K562 (cell line): Measurements from ENCODE around the gene CACNG7. TPM values are rescaled to one million over a fixed set of nuclear protein-coding genes. Genes with fewer than 3 reads are reported as not detected.

ENCODE experiments used
- C11orf30 ChIP-seq: fragments of 450-650 bp; IDR thresholded peaks from 2 replicates; pipeline ENCODE4 v1.6.1; 2016; ENCODE audit warnings: low read depth, mild to moderate bottlenecking
- CAMTA2 ChIP-seq: fragments of 250-450 bp; sonication (Bioruptor Pico); conservative IDR thresholded peaks from 2 replicates; pipeline ENCODE4 v1.5.1; 2022
- CREB3 ChIP-seq: fragments of 450-650 bp; conservative IDR thresholded peaks from 2 replicates; pipeline ENCODE4 v1.6.1; 2016; ENCODE audit warnings: missing genetic modification characterization, low read depth, mild to moderate bottlenecking, missing compliant biosample characterization, moderate library complexity
- EHMT2 ChIP-seq: fragments of 450-650 bp; IDR thresholded peaks from 2 replicates; pipeline ENCODE4 v1.6.1; 2018; ENCODE audit warnings: antibody characterized with exemption
- EP300 ChIP-seq: IDR thresholded peaks from 2 replicates; pipeline ENCODE4 v1.6.1; 2012; ENCODE audit warnings: low read length, improper control_type of control experiment
- ERF ChIP-seq: fragments of 450-650 bp; formaldehyde crosslinking; IDR thresholded peaks from 2 replicates; pipeline ENCODE4 v1.4.0; 2020; ENCODE audit warnings: mild to moderate bottlenecking, mixed read lengths
- EZH2 ChIP-seq: IDR thresholded peaks from 2 replicates; pipeline ENCODE4 v1.6.1; 2012; ENCODE audit warnings: low read depth, mild to moderate bottlenecking, inconsistent platforms, low read length, borderline replicate concordance
- FOXJ2 ChIP-seq: fragments of 200-800 bp; sonication (Bioruptor generic); IDR thresholded peaks from 2 replicates; pipeline ENCODE4 v1.6.1; 2016; ENCODE audit warnings: missing genetic modification characterization, missing compliant biosample characterization
- HLTF ChIP-seq: fragments of 450-650 bp; IDR thresholded peaks from 2 replicates; pipeline ENCODE4 v1.6.1; 2016
- KAT2B ChIP-seq: IDR thresholded peaks from one replicate; pipeline ENCODE4 v1.6.1; 2012; ENCODE audit warnings: low read depth, mild to moderate bottlenecking, control low read depth, inconsistent platforms, low read length, moderate library complexity
- MIER1 ChIP-seq: fragments of 450-650 bp; IDR thresholded peaks from 2 replicates; pipeline ENCODE4 v1.6.1; 2016; ENCODE audit warnings: antibody characterized with exemption, mild to moderate bottlenecking, low read depth
- NFIC ChIP-seq: fragments of 450-650 bp; IDR thresholded peaks from 2 replicates; pipeline ENCODE4 v1.6.1; 2017; ENCODE audit warnings: mild to moderate bottlenecking, inconsistent platforms
- PBX2 ChIP-seq, 2 experiments: IDR thresholded peaks in 1 of 2; conservative IDR thresholded peaks in 1 of 2; 2 replicates each; pipeline ENCODE4 v1.6.1; 2016; ENCODE audit warnings: low read depth in 2 of 2, mild to moderate bottlenecking in 1 of 2, missing compliant biosample characterization in 1 of 2, missing genetic modification characterization in 1 of 2, moderate library complexity in 1 of 2
- PPARD ChIP-seq: fragments of 250-450 bp; sonication (Bioruptor Pico); IDR thresholded peaks from 2 replicates; pipeline ENCODE4 v1.8.0; 2022; ENCODE audit warnings: inconsistent platforms, mild to moderate bottlenecking, moderate library complexity
- RBM25 ChIP-seq: fragments of 200-400 bp; formaldehyde crosslinking; IDR thresholded peaks from 2 replicates; pipeline ENCODE4 v1.6.1; 2018; ENCODE audit warnings: low read length, low read depth, moderate library complexity; ENCODE audit not compliant: severe bottlenecking
- SRSF3 ChIP-seq: fragments of 200-400 bp; formaldehyde crosslinking; IDR thresholded peaks from 2 replicates; pipeline ENCODE4 v1.6.1; 2016; ENCODE audit warnings: mild to moderate bottlenecking, low read length, moderate library complexity; ENCODE audit not compliant: insufficient read depth
- STAT5A ChIP-seq: IDR thresholded peaks from 2 replicates; pipeline ENCODE4 v1.6.1; 2012; ENCODE audit warnings: low read length, inconsistent platforms, borderline replicate concordance
- TOE1 ChIP-seq, 2 experiments: fragments of 450-650 bp in 1 of 2; sonication (generic) in 1 of 2; formaldehyde crosslinking in 1 of 2; IDR thresholded peaks; 2 replicates each; pipeline versions ENCODE4 v1.7.1 to v1.8.0; 2016 to 2022; ENCODE audit warnings: borderline replicate concordance in 2 of 2, mild to moderate bottlenecking in 2 of 2, antibody characterized with exemption in 1 of 2, inconsistent platforms in 1 of 2, low read depth in 1 of 2, missing genetic modification reagents in 1 of 2, moderate library complexity in 1 of 2
- ZBTB11 ChIP-seq, 3 experiments: fragments of 200-800 bp in 1 of 3; fragments of 250-450 bp in 1 of 3; fragments of 450-650 bp in 1 of 3; sonication (Bioruptor Pico) in 1 of 3; sonication (Bioruptor generic) in 1 of 3; formaldehyde crosslinking in 1 of 3; IDR thresholded peaks; 2 replicates each; pipeline versions ENCODE4 v1.6.1 to v1.8.0; 2016 to 2022; ENCODE audit warnings: mild to moderate bottlenecking in 2 of 3, missing genetic modification characterization in 2 of 3, missing compliant biosample characterization in 1 of 3, moderate library complexity in 1 of 3
- ZNF347 ChIP-seq: fragments of 450-650 bp; formaldehyde crosslinking; IDR thresholded peaks from 2 replicates; pipeline ENCODE4 v1.4.0; 2020; ENCODE audit warnings: low read depth, mild to moderate bottlenecking, moderate library complexity
- polyA plus RNA-seq, 8 experiments: library from polyadenylated mRNA; depleted of rRNA in 4 of 8; stranded (reverse) in 5 of 8; unstranded in 3 of 8; fragments of >200 nt; fragmentation: Nextera tagmentation in 2 of 8; fragmentation: Illumina TruSeq in 1 of 8; extraction: Ambion mirVana in 2 of 8; extraction: Trizol in 1 of 8; gene quantifications; 2 replicates each; pipeline versions ENCODE4 v1.2.1 to v1.2.3, GENCODE V29; 2011 to 2014; ENCODE audit warnings: inconsistent platforms in 1 of 8, missing spikeins in 1 of 8
- total RNA-seq, 7 experiments: library from RNA; depleted of rRNA in 6 of 7; stranded (reverse); fragments of >200 nt in 6 of 7; fragmentation: Illumina TruSeq in 2 of 7; extraction: Trizol in 2 of 7; gene quantifications; 2 replicates each; pipeline versions ENCODE4 v1.2.1 to v1.2.3, GENCODE V29; 2011 to 2021; ENCODE audit warnings: low replicate concordance in 1 of 7

CACNG7 gene
- total and polyA plus RNA-seq, 9 of the 15 experiments (the other 6 are each of a cell fraction or from before 2014, with no cell fraction given) = not detected

GRCh38 chr19:53903055-53903680 is 5.9 kb upstream of the CACNG7 start (continued):
- TF ChIP-seq PPARD (CRISPR knock-in tag) (no peak), C11orf30 (no peak), SRSF3 (no peak), MIER1 (peak; percentile 94), KAT2B (no peak), ZNF347 (no peak), TOE1 (IDR thresholded peaks at IDR 0.05; ENCODE audit: borderline replicate concordance) (no peak), TOE1 (CRISPR knock-in tag; IDR thresholded peaks at IDR 0.05; ENCODE audit: borderline replicate concordance, low read depth) (0 out of 2 replicates have a peak, but pooled peaks have one; percentile 34), NFIC (no peak), EZH2 (no peak), HLTF (no peak), CREB3 (tag) (no peak), EHMT2 (peak; percentile 98), FOXJ2 (no peak), EP300 (no peak), PBX2 (CRISPR knock-in tag; IDR thresholded peaks at IDR 0.05; ENCODE audit: low read depth) (no peak), PBX2 (tag; conservative IDR thresholded peaks at IDR 0.05; ENCODE audit: low read depth) (no peak), ERF (CRISPR knock-in tag) (no peak), CAMTA2 (no peak), RBM25 (no peak), ZBTB11 (CRISPR knock-in tag; IDR thresholded peaks at IDR 0.05) (no peak), STAT5A (no peak)
